Fibroblast of lung (primary cell): ENCODE data around the gene DPYSL4. TPM values are rescaled to one million over a fixed set of nuclear protein-coding genes. Genes with fewer than 3 reads are reported as not detected.

Experiments used
- DNase-seq, 2 donors: peaks; one replicate each; pipeline versions ENCODE4 v3.0.0 to v3.0.0-alpha.2; 2010; ENCODE audit warnings: low read depth in 2 of 2
- H2AFZ ChIP-seq: 2 replicates; pipeline ENCODE4 v1.5.1; 2012; ENCODE audit warnings: low read length, control low read depth, inconsistent platforms
- H3K27ac ChIP-seq: 2 replicates; pipeline ENCODE4 v1.5.1; 2011; ENCODE audit warnings: low read length, control low read depth; ENCODE audit not compliant: insufficient read depth
- H3K27me3 ChIP-seq: 2 replicates; pipeline ENCODE4 v1.5.1; 2011; ENCODE audit warnings: mild to moderate bottlenecking, low read length; ENCODE audit not compliant: control insufficient read depth, insufficient read depth
- H3K36me3 ChIP-seq: 2 replicates; pipeline ENCODE4 v1.5.1; 2011; ENCODE audit warnings: low read length; ENCODE audit not compliant: control insufficient read depth, insufficient read depth
- H3K4me1 ChIP-seq: 2 replicates; pipeline ENCODE4 v1.5.1; 2011; ENCODE audit warnings: low read length; ENCODE audit not compliant: control insufficient read depth, insufficient read depth; ENCODE audit errors: extremely low read depth
- H3K4me2 ChIP-seq: 2 replicates; pipeline ENCODE4 v1.5.1; 2011; ENCODE audit warnings: low read length, control low read depth; ENCODE audit not compliant: insufficient read depth; ENCODE audit errors: extremely low read depth
- H3K4me3 ChIP-seq, 4 experiments: fragments of 200-600 bp in 1 of 4; sonication (generic) in 1 of 4; replicated peaks in 1 of 4; 2 replicates each; pipeline ENCODE4 v1.5.1; 2011 to 2016; ENCODE audit warnings: low read length in 4 of 4, low read depth in 3 of 4, mild to moderate bottlenecking in 3 of 4, control low read depth in 2 of 4, inconsistent platforms in 1 of 4, mixed read lengths in 1 of 4; ENCODE audit not compliant: insufficient read depth in 1 of 4; ENCODE audit errors: control extremely low read depth in 1 of 4
- H3K79me2 ChIP-seq: 2 replicates; pipeline ENCODE4 v1.5.1; 2012; ENCODE audit warnings: mild to moderate bottlenecking, low read length, inconsistent platforms; ENCODE audit not compliant: control insufficient read depth, insufficient read depth
- H3K9ac ChIP-seq: 2 replicates; pipeline ENCODE4 v1.5.1; 2011; ENCODE audit warnings: mild to moderate bottlenecking, low read length, control low read depth; ENCODE audit not compliant: insufficient read depth
- H3K9me3 ChIP-seq: 2 replicates; pipeline ENCODE4 v1.5.1; 2012; ENCODE audit warnings: low read depth, low read length; ENCODE audit not compliant: control insufficient read depth, insufficient read depth
- H4K20me1 ChIP-seq: 2 replicates; pipeline ENCODE4 v1.5.1; 2011; ENCODE audit warnings: low read length; ENCODE audit not compliant: control insufficient read depth, insufficient read depth; ENCODE audit errors: extremely low read depth
- EZH2 ChIP-seq: IDR thresholded peaks from 2 replicates; pipeline ENCODE4 v1.5.1; 2012; ENCODE audit warnings: low read length, control low read depth, mild to moderate bottlenecking; ENCODE audit errors: missing control alignments
- polyA plus RNA-seq, 2 donors: library from polyadenylated mRNA; depleted of rRNA in 1 of 2; stranded (reverse) in 1 of 2; unstranded in 1 of 2; fragments of >200 nt; gene quantifications; 2 replicates each; pipeline ENCODE4 v1.2.1, GENCODE V29; 2011 to 2012; ENCODE audit warnings: missing spikeins in 1 of 2
- total RNA-seq: library from RNA; depleted of rRNA; stranded (reverse); fragments of >200 nt; gene quantifications from 2 replicates; pipeline ENCODE4 v1.2.1, GENCODE V29; 2014
- TF ChIP-seq, protein P1 (sequence below), 2 donors: IDR thresholded peaks in 1 of 2; conservative IDR thresholded peaks in 1 of 2; 1 replicate in 1 of 2; 2 replicates in 1 of 2; pipeline ENCODE4 v1.5.1; 2011 to 2012; ENCODE audit warnings: low read length in 2 of 2, control low read depth in 1 of 2, inconsistent platforms in 1 of 2, low read depth in 1 of 2, mild to moderate bottlenecking in 1 of 2

DPYSL4 gene
- total and polyA plus RNA-seq, 2 donors (not counting 1 experiment from before 2014, with no cell fraction given), result 0.83 to 1.4 TPM

DNA sequence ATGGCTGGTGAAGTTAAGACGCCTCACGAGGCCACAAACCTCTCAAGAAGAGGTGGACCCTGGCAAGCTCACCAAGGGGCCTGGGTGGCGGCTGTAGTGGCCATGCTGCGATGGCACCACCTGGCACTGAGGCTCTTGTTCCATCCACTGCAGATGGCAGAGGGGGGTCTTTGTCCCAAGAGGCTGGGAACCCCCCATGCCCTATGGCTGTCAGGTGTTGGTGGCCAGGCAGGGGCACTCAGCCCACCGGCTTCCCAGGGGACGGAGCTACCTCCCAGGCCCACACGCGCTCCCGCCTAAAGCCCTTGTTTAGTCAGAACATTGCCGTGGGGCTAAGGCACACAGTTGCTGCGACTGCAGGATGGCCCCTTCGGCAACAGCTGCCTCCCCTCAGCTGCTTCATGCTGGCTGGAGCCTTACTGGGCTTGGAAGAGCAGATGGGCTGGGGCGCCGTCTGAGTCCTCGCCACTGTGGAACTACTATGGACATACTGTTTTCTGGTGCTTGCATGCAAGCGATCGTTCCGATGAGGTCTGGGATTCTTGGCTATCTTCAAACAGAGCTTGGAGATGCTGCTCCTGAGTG lies 46.8 kb downstream of the DPYSL4 start:
- H2AFZ ChIP-seq, result no peak overlapping the region
- no peak for DNase-seq
- no peaks in the 10 kb centered on the region for H3K79me2 ChIP-seq
- no peak overlapping the region for H3K4me3 ChIP-seq
- no peaks in the 10 kb centered on the region for H4K20me1 ChIP-seq
- H3K27ac ChIP-seq, result no peak overlapping the region
- no peak overlapping the region for H3K9ac ChIP-seq
- no peaks in the 10 kb centered on the region for H3K36me3 ChIP-seq
- no peak overlapping the region for H3K4me2 ChIP-seq
- H3K4me1 ChIP-seq, result no peaks in the 10 kb centered on the region
- H3K27me3 ChIP-seq, result no peaks in the 10 kb centered on the region
- TF ChIP-seq, protein P1, sequence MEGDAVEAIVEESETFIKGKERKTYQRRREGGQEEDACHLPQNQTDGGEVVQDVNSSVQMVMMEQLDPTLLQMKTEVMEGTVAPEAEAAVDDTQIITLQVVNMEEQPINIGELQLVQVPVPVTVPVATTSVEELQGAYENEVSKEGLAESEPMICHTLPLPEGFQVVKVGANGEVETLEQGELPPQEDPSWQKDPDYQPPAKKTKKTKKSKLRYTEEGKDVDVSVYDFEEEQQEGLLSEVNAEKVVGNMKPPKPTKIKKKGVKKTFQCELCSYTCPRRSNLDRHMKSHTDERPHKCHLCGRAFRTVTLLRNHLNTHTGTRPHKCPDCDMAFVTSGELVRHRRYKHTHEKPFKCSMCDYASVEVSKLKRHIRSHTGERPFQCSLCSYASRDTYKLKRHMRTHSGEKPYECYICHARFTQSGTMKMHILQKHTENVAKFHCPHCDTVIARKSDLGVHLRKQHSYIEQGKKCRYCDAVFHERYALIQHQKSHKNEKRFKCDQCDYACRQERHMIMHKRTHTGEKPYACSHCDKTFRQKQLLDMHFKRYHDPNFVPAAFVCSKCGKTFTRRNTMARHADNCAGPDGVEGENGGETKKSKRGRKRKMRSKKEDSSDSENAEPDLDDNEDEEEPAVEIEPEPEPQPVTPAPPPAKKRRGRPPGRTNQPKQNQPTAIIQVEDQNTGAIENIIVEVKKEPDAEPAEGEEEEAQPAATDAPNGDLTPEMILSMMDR (conservative IDR thresholded peaks at IDR 0.05 in 1 of 2, IDR thresholded peaks at IDR 0.05 in 1 of 2; ENCODE audit: low read depth in 1 of 2, low read length in 2 of 2), result no peak
- no peak for TF ChIP-seq EZH2
- no peaks in the 10 kb centered on the region for H3K9me3 ChIP-seq

DNA sequence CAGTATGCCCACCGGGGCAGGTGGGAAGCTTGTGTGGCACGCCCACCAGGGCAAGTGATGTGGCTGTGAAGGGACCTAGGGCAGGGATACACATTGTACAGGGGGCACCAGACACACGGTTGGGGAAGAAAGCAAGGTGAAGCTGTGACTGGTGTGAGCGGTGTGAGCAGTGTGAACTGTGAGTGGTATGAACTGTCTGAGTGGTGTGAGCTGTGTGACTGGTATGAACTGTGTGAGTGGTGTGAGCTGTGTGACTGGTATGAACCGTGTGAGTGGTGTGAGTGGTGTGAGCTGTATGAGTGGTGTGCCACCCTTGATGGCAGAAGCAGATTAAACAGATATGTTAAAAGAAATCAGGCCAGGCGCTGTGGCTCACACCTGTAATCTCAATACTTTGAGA lies 48.1 kb downstream of the DPYSL4 start:
- DNase-seq, result no peak
- no peak overlapping the region for H3K27ac ChIP-seq
- no peaks in the 10 kb centered on the region for H4K20me1 ChIP-seq
- no peak overlapping the region for H3K4me3 ChIP-seq
- no peaks in the 10 kb centered on the region for H3K27me3 ChIP-seq
- H3K36me3 ChIP-seq, result no peaks in the 10 kb centered on the region
- H3K4me2 ChIP-seq, result no peak overlapping the region
- no peak overlapping the region for H2AFZ ChIP-seq
- no peaks in the 10 kb centered on the region for H3K79me2 ChIP-seq
- H3K9ac ChIP-seq, result no peak overlapping the region
- no peaks in the 10 kb centered on the region for H3K9me3 ChIP-seq
- TF ChIP-seq, protein P1 (conservative IDR thresholded peaks at IDR 0.05 in 1 of 2, IDR thresholded peaks at IDR 0.05 in 1 of 2; ENCODE audit: low read depth in 1 of 2, low read length in 2 of 2), result no peak
- no peak for TF ChIP-seq EZH2
- no peaks in the 10 kb centered on the region for H3K4me1 ChIP-seq

DNA sequence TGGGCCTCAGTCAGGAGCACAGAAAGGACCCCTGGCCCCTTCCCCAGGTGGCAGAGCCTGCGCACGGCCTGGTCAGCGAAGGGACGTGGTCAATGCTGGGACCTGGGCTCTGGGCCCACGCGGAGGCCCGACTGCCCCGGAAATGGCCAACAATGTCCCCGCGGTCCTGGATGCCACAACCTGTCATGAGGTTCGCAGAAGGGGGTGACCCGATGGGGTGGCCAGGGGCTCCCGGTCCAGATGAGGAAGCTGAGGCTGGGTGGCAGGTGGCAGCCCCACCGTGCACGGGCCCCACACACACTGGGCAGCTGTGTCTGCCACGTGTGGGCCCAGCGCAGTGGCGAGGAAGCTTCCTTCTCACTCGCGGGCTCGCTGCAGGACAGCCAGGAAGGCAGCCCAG lies 49.4 kb downstream of the DPYSL4 start:
- no peak overlapping the region for H3K9ac ChIP-seq
- no peaks in the 10 kb centered on the region for H3K4me1 ChIP-seq
- H4K20me1 ChIP-seq, result no peaks in the 10 kb centered on the region
- H3K27me3 ChIP-seq, result no peaks in the 10 kb centered on the region
- no peak overlapping the region for H3K4me2 ChIP-seq
- no peak overlapping the region for H3K27ac ChIP-seq
- H3K79me2 ChIP-seq, result no peaks in the 10 kb centered on the region
- DNase-seq, result no peak
- no peak overlapping the region for H2AFZ ChIP-seq
- no peaks in the 10 kb centered on the region for H3K9me3 ChIP-seq
- no peak for TF ChIP-seq EZH2
- TF ChIP-seq, protein P1 (conservative IDR thresholded peaks at IDR 0.05 in 1 of 2, IDR thresholded peaks at IDR 0.05 in 1 of 2; ENCODE audit: low read depth in 1 of 2, low read length in 2 of 2), result no peak
- H3K4me3 ChIP-seq, result no peak overlapping the region
- no peaks in the 10 kb centered on the region for H3K36me3 ChIP-seq
